HepG2 (cell line): ENCODE data around the gene NEK9. TPM values are rescaled to one million over a fixed set of nuclear protein-coding genes. Genes with fewer than 3 reads are reported as not detected.

Experiments used
- CCDC6 ChIP-seq: sonication (generic); formaldehyde crosslinking; IDR thresholded peaks from 2 replicates; pipeline ENCODE4 v1.8.1; 2022; ENCODE audit warnings: mild to moderate bottlenecking, missing genetic modification reagents, moderate library complexity
- HOXA3 ChIP-seq: sonication (generic); formaldehyde crosslinking; IDR thresholded peaks from 2 replicates; pipeline ENCODE4 v1.5.0; 2020; ENCODE audit warnings: missing genetic modification reagents
- KDM4B ChIP-seq: sonication (generic); formaldehyde crosslinking; IDR thresholded peaks from 2 replicates; pipeline ENCODE4 v1.4.0; 2020; ENCODE audit warnings: missing genetic modification reagents
- KLF15 ChIP-seq: sonication (generic); formaldehyde crosslinking; IDR thresholded peaks from 2 replicates; pipeline ENCODE4 v1.8.1; 2023; ENCODE audit warnings: borderline replicate concordance, mild to moderate bottlenecking, inconsistent platforms, missing genetic modification reagents, mixed read lengths
- MAFF ChIP-seq: IDR thresholded peaks from 2 replicates; pipeline ENCODE4 v1.6.1; 2011; ENCODE audit warnings: low read depth, low read length, improper control_type of control experiment
- REXO4 ChIP-seq: sonication (generic); formaldehyde crosslinking; IDR thresholded peaks from 2 replicates; pipeline ENCODE4 v1.8.0; 2022; ENCODE audit warnings: missing genetic modification reagents, mild to moderate bottlenecking, borderline replicate concordance
- SPEN ChIP-seq: sonication (generic); formaldehyde crosslinking; IDR thresholded peaks from 2 replicates; pipeline ENCODE4 v1.5.1; 2020; ENCODE audit warnings: low read depth, mild to moderate bottlenecking, missing genetic modification reagents
- SRF ChIP-seq: IDR thresholded peaks from 2 replicates; pipeline ENCODE4 v1.6.1; 2011; ENCODE audit warnings: mild to moderate bottlenecking, low read depth, low read length, moderate library complexity
- TCF7L2 ChIP-seq: IDR thresholded peaks from 2 replicates; pipeline ENCODE4 v1.6.1; 2011; ENCODE audit warnings: mild to moderate bottlenecking, low read depth, low read length, moderate library complexity
- ZBTB21 ChIP-seq: sonication (generic); formaldehyde crosslinking; IDR thresholded peaks from 2 replicates; pipeline ENCODE4 v1.4.0; 2020; ENCODE audit warnings: missing genetic modification reagents
- ZNF225 ChIP-seq: sonication (generic); formaldehyde crosslinking; IDR thresholded peaks from 2 replicates; pipeline ENCODE4 v1.4.0; 2020; ENCODE audit warnings: mild to moderate bottlenecking, missing genetic modification reagents
- ZNF430 ChIP-seq: sonication (generic); formaldehyde crosslinking; IDR thresholded peaks from 2 replicates; pipeline ENCODE4 v1.9.0; 2021; ENCODE audit warnings: mild to moderate bottlenecking, missing genetic modification reagents
- ZNF431 ChIP-seq: sonication (generic); formaldehyde crosslinking; IDR thresholded peaks from 2 replicates; pipeline ENCODE4 v1.9.0; 2022; ENCODE audit warnings: missing genetic modification reagents, low read depth, mild to moderate bottlenecking, borderline replicate concordance
- ZNF772 ChIP-seq: sonication (generic); formaldehyde crosslinking; IDR thresholded peaks from 2 replicates; pipeline ENCODE4 v1.5.0; 2020; ENCODE audit warnings: mild to moderate bottlenecking, missing genetic modification reagents
- polyA plus RNA-seq, 8 experiments: library from polyadenylated mRNA; depleted of rRNA in 3 of 8; stranded (reverse) in 7 of 8; unstranded in 1 of 8; fragments of >200 nt; fragmentation: Illumina TruSeq in 4 of 8; extraction: Trizol in 4 of 8; gene quantifications; 2 replicates each; pipeline versions ENCODE4 v1.2.1 to v1.2.3, GENCODE V29; 2011 to 2016; ENCODE audit warnings: low read depth in 4 of 8, missing spikeins in 1 of 8, mixed read lengths in 1 of 8; ENCODE audit not compliant: insufficient read depth in 1 of 8
- total RNA-seq, 5 experiments: library from RNA; depleted of rRNA; stranded (reverse); fragments of >200 nt; fragmentation: Illumina TruSeq; extraction: Trizol; gene quantifications; 2 replicates each; pipeline ENCODE4 v1.2.3, GENCODE V29; 2016; ENCODE audit warnings: low read depth in 1 of 5
- TF ChIP-seq, protein P1 (sequence below): sonication (generic); formaldehyde crosslinking; IDR thresholded peaks from 2 replicates; pipeline ENCODE4 v1.4.0; 2020; ENCODE audit warnings: missing genetic modification reagents, mild to moderate bottlenecking, borderline replicate concordance
- TF ChIP-seq, protein P2 (sequence below): sonication (generic); formaldehyde crosslinking; IDR thresholded peaks from 2 replicates; pipeline ENCODE4 v1.4.0; 2020; ENCODE audit warnings: missing genetic modification reagents
- TF ChIP-seq, protein P3 (sequence below): sonication (generic); formaldehyde crosslinking; IDR thresholded peaks from 2 replicates; pipeline ENCODE4 v1.9.0; 2022; ENCODE audit warnings: missing genetic modification reagents, mild to moderate bottlenecking, borderline replicate concordance
- TF ChIP-seq, protein P4 (sequence below), 2 experiments: sonication (generic) in 1 of 2; formaldehyde crosslinking in 1 of 2; IDR thresholded peaks; 2 replicates each; pipeline versions ENCODE4 v1.5.1 to v1.6.1; 2011 to 2020; ENCODE audit warnings: borderline replicate concordance in 1 of 2, low read depth in 1 of 2, low read length in 1 of 2, mild to moderate bottlenecking in 1 of 2, missing genetic modification reagents in 1 of 2, moderate library complexity in 1 of 2

NEK9 gene
- total and polyA plus RNA-seq, 2 of the 13 experiments (the other 11 are each of a cell fraction or from before 2014, with no cell fraction given) = 16.5 to 27.3 TPM

DNA sequence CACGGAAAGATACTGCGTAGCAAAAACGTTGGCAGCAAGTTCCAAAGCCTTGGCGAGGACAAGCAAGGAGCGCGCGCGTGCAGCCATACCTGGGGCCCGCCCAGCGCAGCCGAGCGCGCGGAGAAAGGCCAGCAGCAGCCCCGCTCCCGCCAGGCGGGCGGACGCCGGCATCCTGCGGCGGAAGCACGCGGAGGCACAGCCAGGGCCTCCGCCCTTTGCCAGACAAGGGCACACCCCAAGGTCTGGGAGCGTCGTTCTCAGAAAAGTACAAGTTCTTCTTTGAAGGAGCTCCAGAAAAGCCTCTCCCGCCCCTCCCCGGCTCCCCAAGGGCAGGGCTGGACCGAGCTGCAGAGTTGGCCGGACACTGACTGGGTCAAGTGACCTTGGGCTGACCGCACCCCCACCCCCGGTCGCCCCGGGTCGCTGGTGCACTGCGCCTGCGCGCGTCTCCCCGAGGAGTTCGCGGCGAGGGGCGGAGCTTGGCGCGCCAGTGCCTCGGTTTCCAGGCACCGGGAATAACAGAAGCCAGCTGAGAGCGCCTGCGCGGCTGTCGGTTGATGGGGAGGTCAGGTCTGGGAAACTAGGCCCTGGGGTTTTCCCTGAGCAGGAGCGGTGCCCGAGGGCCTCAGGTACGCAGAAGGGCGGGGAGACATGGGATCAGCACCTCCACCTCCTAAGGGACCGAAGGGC, 57.6 kb downstream of the NEK9 start, which contains the start of gene ZC2HC1C (continued):
- TF ChIP-seq, protein P1, sequence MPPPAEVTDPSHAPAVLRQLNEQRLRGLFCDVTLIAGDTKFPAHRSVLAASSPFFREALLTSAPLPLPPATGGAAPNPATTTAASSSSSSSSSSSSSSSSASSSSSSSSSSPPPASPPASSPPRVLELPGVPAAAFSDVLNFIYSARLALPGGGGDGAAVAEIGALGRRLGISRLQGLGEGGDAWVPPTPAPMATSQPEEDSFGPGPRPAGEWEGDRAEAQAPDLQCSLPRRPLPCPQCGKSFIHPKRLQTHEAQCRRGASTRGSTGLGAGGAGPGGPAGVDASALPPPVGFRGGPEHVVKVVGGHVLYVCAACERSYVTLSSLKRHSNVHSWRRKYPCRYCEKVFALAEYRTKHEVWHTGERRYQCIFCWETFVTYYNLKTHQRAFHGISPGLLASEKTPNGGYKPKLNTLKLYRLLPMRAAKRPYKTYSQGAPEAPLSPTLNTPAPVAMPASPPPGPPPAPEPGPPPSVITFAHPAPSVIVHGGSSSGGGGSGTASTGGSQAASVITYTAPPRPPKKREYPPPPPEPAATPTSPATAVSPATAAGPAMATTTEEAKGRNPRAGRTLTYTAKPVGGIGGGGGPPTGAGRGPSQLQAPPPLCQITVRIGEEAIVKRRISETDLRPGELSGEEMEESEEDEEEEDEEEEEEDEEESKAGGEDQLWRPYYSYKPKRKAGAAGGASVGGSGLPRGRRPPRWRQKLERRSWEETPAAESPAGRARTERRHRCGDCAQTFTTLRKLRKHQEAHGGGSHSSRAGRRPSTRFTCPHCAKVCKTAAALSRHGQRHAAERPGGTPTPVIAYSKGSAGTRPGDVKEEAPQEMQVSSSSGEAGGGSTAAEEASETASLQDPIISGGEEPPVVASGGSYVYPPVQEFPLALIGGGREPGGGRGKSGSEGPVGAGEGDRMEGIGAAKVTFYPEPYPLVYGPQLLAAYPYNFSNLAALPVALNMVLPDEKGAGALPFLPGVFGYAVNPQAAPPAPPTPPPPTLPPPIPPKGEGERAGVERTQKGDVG (CRISPR knock-in tag) = 0 out of 2 replicates have a peak, but pooled peaks have one; percentile 33
- TF ChIP-seq MAFF (no peak), ZNF225 (CRISPR knock-in tag) (no peak), ZNF772 (peak; percentile 80), KLF15 (CRISPR knock-in tag) (0 out of 2 replicates have a peak, but pooled peaks have one; percentile 25), CCDC6 (CRISPR knock-in tag) (0 out of 2 replicates have a peak, but pooled peaks have one; percentile 81), ZBTB21 (CRISPR knock-in tag) (no peak), HOXA3 (peak; percentile 65; the same call in 1 of the 2 replicates), TCF7L2 (no peak), KDM4B (CRISPR knock-in tag) (peak; percentile 20; the same call in 1 of the 2 replicates), SPEN (CRISPR knock-in tag) (peak; percentile 64; the same call in 1 of the 2 replicates), SRF (no peak), ZNF431 (CRISPR knock-in tag) (peak; percentile 65; the same call in 1 of the 2 replicates), ZNF430 (CRISPR knock-in tag) (peak; percentile 46; the same call in 1 of the 2 replicates), REXO4 (CRISPR knock-in tag) (peak; percentile 51; the same call in 1 of the 2 replicates)
- TF ChIP-seq, protein P2, sequence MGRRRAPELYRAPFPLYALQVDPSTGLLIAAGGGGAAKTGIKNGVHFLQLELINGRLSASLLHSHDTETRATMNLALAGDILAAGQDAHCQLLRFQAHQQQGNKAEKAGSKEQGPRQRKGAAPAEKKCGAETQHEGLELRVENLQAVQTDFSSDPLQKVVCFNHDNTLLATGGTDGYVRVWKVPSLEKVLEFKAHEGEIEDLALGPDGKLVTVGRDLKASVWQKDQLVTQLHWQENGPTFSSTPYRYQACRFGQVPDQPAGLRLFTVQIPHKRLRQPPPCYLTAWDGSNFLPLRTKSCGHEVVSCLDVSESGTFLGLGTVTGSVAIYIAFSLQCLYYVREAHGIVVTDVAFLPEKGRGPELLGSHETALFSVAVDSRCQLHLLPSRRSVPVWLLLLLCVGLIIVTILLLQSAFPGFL (CRISPR knock-in tag) = no peak
- TF ChIP-seq, protein P3, sequence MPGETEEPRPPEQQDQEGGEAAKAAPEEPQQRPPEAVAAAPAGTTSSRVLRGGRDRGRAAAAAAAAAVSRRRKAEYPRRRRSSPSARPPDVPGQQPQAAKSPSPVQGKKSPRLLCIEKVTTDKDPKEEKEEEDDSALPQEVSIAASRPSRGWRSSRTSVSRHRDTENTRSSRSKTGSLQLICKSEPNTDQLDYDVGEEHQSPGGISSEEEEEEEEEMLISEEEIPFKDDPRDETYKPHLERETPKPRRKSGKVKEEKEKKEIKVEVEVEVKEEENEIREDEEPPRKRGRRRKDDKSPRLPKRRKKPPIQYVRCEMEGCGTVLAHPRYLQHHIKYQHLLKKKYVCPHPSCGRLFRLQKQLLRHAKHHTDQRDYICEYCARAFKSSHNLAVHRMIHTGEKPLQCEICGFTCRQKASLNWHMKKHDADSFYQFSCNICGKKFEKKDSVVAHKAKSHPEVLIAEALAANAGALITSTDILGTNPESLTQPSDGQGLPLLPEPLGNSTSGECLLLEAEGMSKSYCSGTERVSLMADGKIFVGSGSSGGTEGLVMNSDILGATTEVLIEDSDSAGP (CRISPR knock-in tag) = peak; percentile 83
- TF ChIP-seq, protein P4, sequence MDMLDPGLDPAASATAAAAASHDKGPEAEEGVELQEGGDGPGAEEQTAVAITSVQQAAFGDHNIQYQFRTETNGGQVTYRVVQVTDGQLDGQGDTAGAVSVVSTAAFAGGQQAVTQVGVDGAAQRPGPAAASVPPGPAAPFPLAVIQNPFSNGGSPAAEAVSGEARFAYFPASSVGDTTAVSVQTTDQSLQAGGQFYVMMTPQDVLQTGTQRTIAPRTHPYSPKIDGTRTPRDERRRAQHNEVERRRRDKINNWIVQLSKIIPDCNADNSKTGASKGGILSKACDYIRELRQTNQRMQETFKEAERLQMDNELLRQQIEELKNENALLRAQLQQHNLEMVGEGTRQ (IDR thresholded peaks at IDR 0.05; ENCODE audit: low read depth, low read length) = no peak
- TF ChIP-seq, protein P4 (CRISPR knock-in tag; IDR thresholded peaks at IDR 0.05; ENCODE audit: borderline replicate concordance) = 0 out of 2 replicates have a peak, but pooled peaks have one; percentile 62
